Neural cell (in vitro differentiated cells): ENCODE data around the gene KEL. TPM values are rescaled to one million over a fixed set of nuclear protein-coding genes. Genes with fewer than 3 reads are reported as not detected.

Source experiments
- H2AFZ ChIP-seq: fragments of 200-600, 300-800 bp; sonication (generic), shearing (Covaris generic); 2 replicates; pipeline ENCODE4 v1.6.0; 2014; ENCODE audit warnings: low read depth, mild to moderate bottlenecking, antibody characterized with exemption, low read length, moderate library complexity
- H3F3A ChIP-seq: fragments of 200-600 bp; shearing (Covaris generic); 2 replicates; pipeline ENCODE4 v1.6.1; 2016; ENCODE audit warnings: mild to moderate bottlenecking, moderate library complexity, mixed read lengths, antibody characterized with exemption, low read length; ENCODE audit not compliant: insufficient read depth, poor library complexity, severe bottlenecking
- H3K27ac ChIP-seq: fragments of 200-600, 300-800 bp; sonication (generic), shearing (Covaris generic); 2 replicates; pipeline ENCODE4 v1.5.1; 2014; ENCODE audit warnings: mild to moderate bottlenecking, low read length, moderate library complexity
- H3K27me3 ChIP-seq: fragments of 300-800, 200-600 bp; sonication (generic), shearing (Covaris generic); 2 replicates; pipeline ENCODE4 v1.6.0; 2014; ENCODE audit warnings: mild to moderate bottlenecking, low read depth, low read length, moderate library complexity; ENCODE audit not compliant: insufficient read depth
- H3K36me3 ChIP-seq: fragments of 300-800, 200-600 bp; sonication (generic), shearing (Covaris generic); 2 replicates; pipeline ENCODE4 v1.5.1; 2014; ENCODE audit warnings: mild to moderate bottlenecking, antibody characterized with exemption, low read length, moderate library complexity; ENCODE audit not compliant: insufficient read depth
- H3K4me2 ChIP-seq: fragments of 300-800, 200-600 bp; sonication (generic), shearing (Covaris generic); 2 replicates; pipeline ENCODE4 v1.6.0; 2014; ENCODE audit warnings: mild to moderate bottlenecking, low read length
- H3K4me3 ChIP-seq: fragments of 300-800, 200-600 bp; sonication (generic), shearing (Covaris generic); 2 replicates; pipeline ENCODE4 v1.5.1; 2014; ENCODE audit warnings: mild to moderate bottlenecking, low read length, moderate library complexity
- H3K79me2 ChIP-seq: fragments of 200-600 bp; shearing (Covaris generic); replicated peaks from 2 replicates; pipeline ENCODE4 v1.6.0; 2014; ENCODE audit warnings: mild to moderate bottlenecking, low read length, moderate library complexity; ENCODE audit not compliant: insufficient read depth
- H3K9ac ChIP-seq: fragments of 300-800, 200-600 bp; sonication (generic), shearing (Covaris generic); 2 replicates; pipeline ENCODE4 v1.6.1; 2016; ENCODE audit warnings: mild to moderate bottlenecking, low read length, mixed read lengths
- H3K9me2 ChIP-seq: fragments of 200-600 bp; shearing (Covaris generic); 2 replicates; pipeline ENCODE4 v1.6.1; 2016; ENCODE audit warnings: mild to moderate bottlenecking, low read length, mixed read lengths; ENCODE audit not compliant: insufficient read depth
- H3K9me3 ChIP-seq: fragments of 200-600, 300-800 bp; sonication (generic), shearing (Covaris generic); 2 replicates; pipeline ENCODE4 v1.6.1; 2016; ENCODE audit warnings: mild to moderate bottlenecking, mixed run types, low read length, moderate library complexity, mixed read lengths
- H4K20me1 ChIP-seq: fragments of 200-600 bp; shearing (Covaris generic); 2 replicates; pipeline ENCODE4 v1.6.1; 2016; ENCODE audit warnings: mild to moderate bottlenecking, mixed run types; ENCODE audit not compliant: insufficient read depth
- EP300 ChIP-seq: fragments of 450-650 bp; conservative IDR thresholded peaks from 2 replicates; pipeline ENCODE4 v1.6.1; 2014; ENCODE audit warnings: antibody characterized with exemption, mild to moderate bottlenecking, moderate library complexity; ENCODE audit not compliant: poor library complexity, severe bottlenecking
- EZH2 ChIP-seq: fragments of 200-600, 300-800 bp; shearing (Covaris generic), sonication (generic); IDR thresholded peaks from 2 replicates; pipeline ENCODE4 v1.6.1; 2014; ENCODE audit warnings: antibody characterized with exemption, low read length, borderline replicate concordance, mild to moderate bottlenecking; ENCODE audit not compliant: insufficient read depth, poor library complexity, severe bottlenecking
- MXI1 ChIP-seq: fragments of 450-650 bp; conservative IDR thresholded peaks from 2 replicates; pipeline ENCODE4 v1.6.1; 2014; ENCODE audit warnings: antibody characterized with exemption, mild to moderate bottlenecking; ENCODE audit not compliant: poor library complexity, severe bottlenecking
- POLR2AphosphoS5 ChIP-seq: IDR thresholded peaks from 2 replicates; pipeline ENCODE4 v1.6.1; 2012
- RAD21 ChIP-seq: fragments of 450-650 bp; conservative IDR thresholded peaks from 2 replicates; pipeline ENCODE4 v1.6.1; 2014; ENCODE audit warnings: antibody characterized with exemption, mild to moderate bottlenecking, moderate library complexity
- SMC3 ChIP-seq: fragments of 450-650 bp; conservative IDR thresholded peaks from 2 replicates; pipeline ENCODE4 v1.6.1; 2014; ENCODE audit warnings: antibody characterized with exemption, mild to moderate bottlenecking, moderate library complexity; ENCODE audit not compliant: poor library complexity
- TAF1 ChIP-seq: IDR thresholded peaks from 2 replicates; pipeline ENCODE4 v1.6.1; 2012; ENCODE audit warnings: low read depth
- polyA plus RNA-seq: library from polyadenylated mRNA; depleted of rRNA; stranded (reverse); fragments of >200 nt; gene quantifications from 2 replicates; pipeline ENCODE4 v1.2.3, GENCODE V29; 2014
- TF ChIP-seq, protein P1 (sequence below): fragments of 450-650 bp; IDR thresholded peaks from 2 replicates; pipeline ENCODE4 v1.5.1; 2014; ENCODE audit warnings: antibody characterized with exemption, mild to moderate bottlenecking, moderate library complexity; ENCODE audit not compliant: poor library complexity, severe bottlenecking
- TF ChIP-seq, protein P2 (sequence below): IDR thresholded peaks from 2 replicates; pipeline ENCODE4 v1.6.1; 2012; ENCODE audit warnings: borderline replicate concordance

KEL gene
- polyA plus RNA-seq, 1 donor from 2014 or later, result 2.2 TPM

DNA sequence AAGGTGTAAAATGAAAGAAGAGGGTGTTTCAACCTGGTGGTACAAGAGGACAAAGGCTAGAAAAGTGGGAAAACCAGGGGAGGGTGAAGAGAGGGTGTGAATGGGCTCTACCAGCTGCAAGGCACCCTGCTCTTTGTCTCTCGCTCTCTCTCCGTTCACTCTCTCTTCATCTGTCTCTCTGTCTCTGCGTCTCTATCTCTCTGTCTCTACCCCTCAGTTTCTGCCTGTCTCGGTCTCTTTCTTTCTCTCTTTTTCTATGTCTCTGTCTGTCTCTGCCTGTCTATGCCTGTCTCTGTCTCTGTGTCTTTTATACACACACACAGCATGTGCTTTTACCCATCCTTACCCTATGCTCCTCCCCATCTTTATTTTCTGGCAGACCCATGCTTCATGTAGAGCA, 23.6 kb downstream of the KEL start:
- Histone ChIP-seq H3K9ac (no peak overlapping the region), H3K79me2 (no peaks in the 10 kb centered on the region), H4K20me1 (no peaks in the 10 kb centered on the region), H3K9me2 (no peaks in the 10 kb centered on the region), H2AFZ (no peak overlapping the region), H3K36me3 (no peaks in the 10 kb centered on the region), H3K27me3 (no peaks in the 10 kb centered on the region), H3K9me3 (no peaks in the 10 kb centered on the region), H3K4me3 (no peak overlapping the region), H3K4me2 (no peak overlapping the region), H3F3A (no peaks in the 10 kb centered on the region), H3K27ac (no peak overlapping the region)
- no peak for TF ChIP-seq RAD21

DNA sequence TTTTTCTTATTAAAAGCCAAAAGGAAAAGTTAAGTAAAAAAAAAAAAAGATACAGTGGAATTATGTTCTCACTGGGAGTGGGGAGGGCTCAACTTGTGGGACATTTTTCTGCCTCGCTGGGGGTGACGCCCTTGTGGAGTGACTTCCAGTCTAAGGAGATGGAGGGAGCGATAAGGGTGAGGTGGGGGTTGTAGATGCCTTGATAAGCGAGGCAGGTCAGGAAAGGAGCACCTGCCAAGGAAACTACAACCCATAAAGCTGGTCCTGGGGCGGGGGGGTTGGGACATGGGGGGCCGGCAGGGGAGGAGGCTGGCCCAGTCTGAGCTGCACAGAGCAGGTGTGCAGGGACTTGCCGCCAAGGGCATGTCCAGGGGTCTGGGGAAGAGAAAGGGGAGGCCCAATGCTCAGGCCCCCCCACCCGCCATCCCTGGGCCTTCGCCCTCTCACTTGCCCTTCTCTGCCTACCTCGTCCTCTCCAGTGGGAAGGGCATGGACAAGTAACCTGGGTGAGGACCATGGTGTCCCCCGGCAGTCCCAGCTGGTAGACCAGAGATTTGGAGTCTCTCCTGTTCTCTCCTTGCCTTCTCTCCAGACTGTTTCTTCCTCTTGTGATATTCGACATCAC, 26.1 kb downstream of the KEL start:
- no peak overlapping the region for H3K9ac ChIP-seq
- no peaks in the 10 kb centered on the region for H3K36me3 ChIP-seq
- no peaks in the 10 kb centered on the region for H3K79me2 ChIP-seq
- no peak overlapping the region for H3K4me3 ChIP-seq
- H3K27me3 ChIP-seq, result no peaks in the 10 kb centered on the region
- no peak overlapping the region for H2AFZ ChIP-seq
- no peaks in the 10 kb centered on the region for H3F3A ChIP-seq
- H3K4me2 ChIP-seq, result no peak overlapping the region
- no peaks in the 10 kb centered on the region for H4K20me1 ChIP-seq
- H3K9me2 ChIP-seq, result no peaks in the 10 kb centered on the region
- H3K9me3 ChIP-seq, result no peaks in the 10 kb centered on the region
- H3K27ac ChIP-seq, result no peak overlapping the region
- no peak for TF ChIP-seq TAF1
- TF ChIP-seq SMC3, result no peak
- no peak for TF ChIP-seq RAD21
- TF ChIP-seq EZH2, result no peak
- no peak for TF ChIP-seq MXI1
- TF ChIP-seq, protein P1, sequence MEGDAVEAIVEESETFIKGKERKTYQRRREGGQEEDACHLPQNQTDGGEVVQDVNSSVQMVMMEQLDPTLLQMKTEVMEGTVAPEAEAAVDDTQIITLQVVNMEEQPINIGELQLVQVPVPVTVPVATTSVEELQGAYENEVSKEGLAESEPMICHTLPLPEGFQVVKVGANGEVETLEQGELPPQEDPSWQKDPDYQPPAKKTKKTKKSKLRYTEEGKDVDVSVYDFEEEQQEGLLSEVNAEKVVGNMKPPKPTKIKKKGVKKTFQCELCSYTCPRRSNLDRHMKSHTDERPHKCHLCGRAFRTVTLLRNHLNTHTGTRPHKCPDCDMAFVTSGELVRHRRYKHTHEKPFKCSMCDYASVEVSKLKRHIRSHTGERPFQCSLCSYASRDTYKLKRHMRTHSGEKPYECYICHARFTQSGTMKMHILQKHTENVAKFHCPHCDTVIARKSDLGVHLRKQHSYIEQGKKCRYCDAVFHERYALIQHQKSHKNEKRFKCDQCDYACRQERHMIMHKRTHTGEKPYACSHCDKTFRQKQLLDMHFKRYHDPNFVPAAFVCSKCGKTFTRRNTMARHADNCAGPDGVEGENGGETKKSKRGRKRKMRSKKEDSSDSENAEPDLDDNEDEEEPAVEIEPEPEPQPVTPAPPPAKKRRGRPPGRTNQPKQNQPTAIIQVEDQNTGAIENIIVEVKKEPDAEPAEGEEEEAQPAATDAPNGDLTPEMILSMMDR, result no peak
- no peak for TF ChIP-seq POLR2AphosphoS5
- no peak for TF ChIP-seq EP300
- TF ChIP-seq, protein P2, sequence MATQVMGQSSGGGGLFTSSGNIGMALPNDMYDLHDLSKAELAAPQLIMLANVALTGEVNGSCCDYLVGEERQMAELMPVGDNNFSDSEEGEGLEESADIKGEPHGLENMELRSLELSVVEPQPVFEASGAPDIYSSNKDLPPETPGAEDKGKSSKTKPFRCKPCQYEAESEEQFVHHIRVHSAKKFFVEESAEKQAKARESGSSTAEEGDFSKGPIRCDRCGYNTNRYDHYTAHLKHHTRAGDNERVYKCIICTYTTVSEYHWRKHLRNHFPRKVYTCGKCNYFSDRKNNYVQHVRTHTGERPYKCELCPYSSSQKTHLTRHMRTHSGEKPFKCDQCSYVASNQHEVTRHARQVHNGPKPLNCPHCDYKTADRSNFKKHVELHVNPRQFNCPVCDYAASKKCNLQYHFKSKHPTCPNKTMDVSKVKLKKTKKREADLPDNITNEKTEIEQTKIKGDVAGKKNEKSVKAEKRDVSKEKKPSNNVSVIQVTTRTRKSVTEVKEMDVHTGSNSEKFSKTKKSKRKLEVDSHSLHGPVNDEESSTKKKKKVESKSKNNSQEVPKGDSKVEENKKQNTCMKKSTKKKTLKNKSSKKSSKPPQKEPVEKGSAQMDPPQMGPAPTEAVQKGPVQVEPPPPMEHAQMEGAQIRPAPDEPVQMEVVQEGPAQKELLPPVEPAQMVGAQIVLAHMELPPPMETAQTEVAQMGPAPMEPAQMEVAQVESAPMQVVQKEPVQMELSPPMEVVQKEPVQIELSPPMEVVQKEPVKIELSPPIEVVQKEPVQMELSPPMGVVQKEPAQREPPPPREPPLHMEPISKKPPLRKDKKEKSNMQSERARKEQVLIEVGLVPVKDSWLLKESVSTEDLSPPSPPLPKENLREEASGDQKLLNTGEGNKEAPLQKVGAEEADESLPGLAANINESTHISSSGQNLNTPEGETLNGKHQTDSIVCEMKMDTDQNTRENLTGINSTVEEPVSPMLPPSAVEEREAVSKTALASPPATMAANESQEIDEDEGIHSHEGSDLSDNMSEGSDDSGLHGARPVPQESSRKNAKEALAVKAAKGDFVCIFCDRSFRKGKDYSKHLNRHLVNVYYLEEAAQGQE, result no peak

DNA sequence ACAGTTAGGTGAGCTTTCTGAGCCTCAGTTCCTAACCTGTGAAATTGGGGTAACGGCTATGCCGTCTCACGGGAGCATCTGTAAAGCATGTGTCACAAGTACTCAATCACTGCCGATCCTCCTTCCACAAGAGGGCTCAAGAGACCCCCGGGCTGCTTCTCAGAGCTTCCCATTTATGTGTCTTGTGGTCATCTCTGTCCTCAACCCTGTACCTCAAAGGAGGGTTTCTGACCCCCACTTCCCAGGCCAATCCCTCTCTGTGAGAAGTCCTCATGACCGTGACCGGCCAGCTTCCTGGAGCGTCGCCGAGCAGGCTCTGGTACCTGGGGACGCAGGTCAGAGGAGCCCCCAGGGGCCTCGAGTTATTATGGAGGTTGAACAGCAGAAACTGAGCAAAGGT, 28.1 kb downstream of the KEL start:
- Histone ChIP-seq H3K4me2 (no peak overlapping the region), H4K20me1 (no peaks in the 10 kb centered on the region), H3F3A (no peaks in the 10 kb centered on the region), H3K9me2 (no peaks in the 10 kb centered on the region), H3K4me3 (no peak overlapping the region), H2AFZ (no peak overlapping the region), H3K9ac (no peak overlapping the region), H3K36me3 (no peaks in the 10 kb centered on the region), H3K27me3 (no peaks in the 10 kb centered on the region), H3K79me2 (no peaks in the 10 kb centered on the region), H3K27ac (no peak overlapping the region), H3K9me3 (no peaks in the 10 kb centered on the region)
- TF ChIP-seq, protein P1, result no peak
- TF ChIP-seq, protein P2, result no peak
- no peak for TF ChIP-seq EP300
- TF ChIP-seq POLR2AphosphoS5, result no peak
- no peak for TF ChIP-seq MXI1
- no peak for TF ChIP-seq RAD21
- no peak for TF ChIP-seq TAF1
- TF ChIP-seq EZH2, result no peak
- TF ChIP-seq SMC3, result no peak
